ENCODE results near the gene SPAG17.
A peak's percentile ranks its signal among the peaks of the same experiment; 100 is the strongest.

The SPAG17 gene

DNA sequence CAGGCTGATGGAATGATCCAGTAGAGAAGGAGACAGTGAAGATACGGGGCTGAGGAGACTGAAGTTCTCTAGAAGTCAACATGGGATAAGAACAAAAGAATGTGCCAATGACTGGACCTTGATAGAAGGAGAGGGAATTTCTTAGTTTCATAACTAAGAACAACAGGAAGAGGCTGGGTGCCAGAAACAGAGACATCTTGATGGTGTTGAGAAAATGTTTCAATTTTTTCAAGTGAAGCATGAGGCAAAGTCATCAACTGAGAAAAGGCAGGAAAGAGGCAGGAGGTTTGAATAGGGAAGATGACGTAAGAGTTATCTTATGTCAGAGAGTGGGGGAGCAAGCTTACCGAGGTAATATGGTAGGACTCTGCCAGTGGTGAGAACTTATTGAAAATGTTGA is 80.1 kb downstream of the SPAG17 start:
- peaks cover 16% of the 10 kb centered on the region for H3K4me1 ChIP-seq (ENCODE audit: control insufficient read depth, insufficient read depth, low read length, unreplicated experiment)
- H3K27ac ChIP-seq (ENCODE audit: low read depth, low read length): no peak overlapping the region
- H3K4me3 ChIP-seq (ENCODE audit: low read depth, low read length): no peak overlapping the region
- no peak overlapping the region for H2AFZ ChIP-seq (ENCODE audit: low read length, unreplicated experiment)
- no peaks in the 10 kb centered on the region for H3K36me3 ChIP-seq (ENCODE audit: insufficient read depth, low read length)
- no peaks in the 10 kb centered on the region for H3K79me2 ChIP-seq (ENCODE audit: control insufficient read depth, insufficient read depth, low read length, unreplicated experiment)
- no peaks in the 10 kb centered on the region for H3K27me3 ChIP-seq (ENCODE audit: insufficient read depth, low read length)

DNA sequence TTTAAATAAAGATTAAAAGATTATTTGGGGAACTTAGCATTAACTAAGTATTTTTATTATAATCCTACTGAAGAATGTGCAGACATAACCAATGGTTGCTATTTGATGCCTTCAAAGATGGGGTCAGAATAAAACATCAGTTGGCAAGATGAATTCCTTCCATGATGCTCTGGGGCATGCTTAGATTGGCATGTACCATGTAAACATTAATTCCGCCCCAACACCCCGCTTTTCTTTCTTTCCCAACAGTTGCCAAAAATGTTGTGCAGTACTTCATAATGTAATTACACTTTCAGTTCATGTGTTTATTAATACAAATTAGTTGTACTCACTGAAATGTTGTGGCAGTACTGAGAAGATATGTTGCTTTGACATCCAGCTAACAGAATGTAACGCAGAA is 82.6 kb downstream of the SPAG17 start:
- no peak overlapping the region for H2AFZ ChIP-seq (ENCODE audit: low read length, unreplicated experiment)
- H3K27ac ChIP-seq (ENCODE audit: low read depth, low read length): no peak overlapping the region
- H3K36me3 ChIP-seq (ENCODE audit: insufficient read depth, low read length): no peaks in the 10 kb centered on the region
- H3K79me2 ChIP-seq (ENCODE audit: control insufficient read depth, insufficient read depth, low read length, unreplicated experiment): no peaks in the 10 kb centered on the region
- H3K4me3 ChIP-seq (ENCODE audit: low read depth, low read length): no peak overlapping the region
- H3K27me3 ChIP-seq (ENCODE audit: insufficient read depth, low read length): no peaks in the 10 kb centered on the region
- peaks cover 23% of the 10 kb centered on the region for H3K4me1 ChIP-seq (ENCODE audit: control insufficient read depth, insufficient read depth, low read length, unreplicated experiment)

DNA sequence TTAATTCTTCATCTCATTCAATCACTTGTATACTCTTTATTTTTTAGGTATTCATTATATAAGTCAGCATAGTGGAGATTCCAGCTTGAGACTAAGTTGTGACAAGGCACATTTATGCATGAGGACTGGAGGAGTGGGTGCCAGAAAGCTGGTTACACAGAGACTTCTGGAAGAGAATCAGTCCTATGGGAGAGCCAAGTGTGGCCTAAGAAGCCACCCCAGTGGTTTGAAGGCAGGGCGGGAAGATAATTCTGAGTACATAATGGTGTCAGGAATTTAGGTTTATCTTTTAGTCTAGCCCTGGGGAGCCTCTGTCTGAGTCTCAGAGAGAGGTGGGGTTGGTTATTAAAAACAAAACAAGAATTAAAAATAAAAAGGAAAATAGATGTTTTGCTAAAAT is 83.0 kb downstream of the SPAG17 start:
- H3K27ac ChIP-seq (ENCODE audit: low read depth, low read length): peak overlapping the region; percentile 13; the same call in 1 of the 2 replicates
- H2AFZ ChIP-seq (ENCODE audit: low read length, unreplicated experiment): no peak overlapping the region
- no peaks in the 10 kb centered on the region for H3K79me2 ChIP-seq (ENCODE audit: control insufficient read depth, insufficient read depth, low read length, unreplicated experiment)
- no peaks in the 10 kb centered on the region for H3K27me3 ChIP-seq (ENCODE audit: insufficient read depth, low read length)
- H3K36me3 ChIP-seq (ENCODE audit: insufficient read depth, low read length): no peaks in the 10 kb centered on the region
- H3K4me1 ChIP-seq (ENCODE audit: control insufficient read depth, insufficient read depth, low read length, unreplicated experiment): peaks cover 25% of the 10 kb centered on the region
- peak overlapping the region; percentile 55 for H3K4me3 ChIP-seq (ENCODE audit: low read depth, low read length)

DNA sequence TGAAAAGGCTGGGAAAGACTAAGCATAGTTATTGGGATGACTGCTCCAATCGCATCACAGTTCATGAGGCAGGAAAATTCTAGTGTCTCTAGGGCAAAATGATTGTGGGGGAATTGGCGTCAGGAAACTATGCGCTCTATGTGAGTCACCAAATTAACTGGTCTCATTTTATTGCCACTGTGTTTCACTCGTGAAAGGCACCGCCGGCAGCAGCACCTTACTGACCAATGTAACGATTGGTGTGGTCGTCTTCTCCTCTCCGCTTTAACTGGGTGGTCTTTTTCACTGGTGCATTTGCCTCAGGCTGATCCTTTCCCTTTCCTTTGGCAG is 83.5 kb downstream of the SPAG17 start:
- H3K79me2 ChIP-seq (ENCODE audit: control insufficient read depth, insufficient read depth, low read length, unreplicated experiment): no peaks in the 10 kb centered on the region
- no peaks in the 10 kb centered on the region for H3K36me3 ChIP-seq (ENCODE audit: insufficient read depth, low read length)
- H3K27me3 ChIP-seq (ENCODE audit: insufficient read depth, low read length): no peaks in the 10 kb centered on the region
- peak overlapping the region; percentile 55 for H3K4me3 ChIP-seq (ENCODE audit: low read depth, low read length)
- no peak overlapping the region for H2AFZ ChIP-seq (ENCODE audit: low read length, unreplicated experiment)
- H3K27ac ChIP-seq (ENCODE audit: low read depth, low read length): peak overlapping the region; percentile 56
- peaks cover 25% of the 10 kb centered on the region for H3K4me1 ChIP-seq (ENCODE audit: control insufficient read depth, insufficient read depth, low read length, unreplicated experiment)

DNA sequence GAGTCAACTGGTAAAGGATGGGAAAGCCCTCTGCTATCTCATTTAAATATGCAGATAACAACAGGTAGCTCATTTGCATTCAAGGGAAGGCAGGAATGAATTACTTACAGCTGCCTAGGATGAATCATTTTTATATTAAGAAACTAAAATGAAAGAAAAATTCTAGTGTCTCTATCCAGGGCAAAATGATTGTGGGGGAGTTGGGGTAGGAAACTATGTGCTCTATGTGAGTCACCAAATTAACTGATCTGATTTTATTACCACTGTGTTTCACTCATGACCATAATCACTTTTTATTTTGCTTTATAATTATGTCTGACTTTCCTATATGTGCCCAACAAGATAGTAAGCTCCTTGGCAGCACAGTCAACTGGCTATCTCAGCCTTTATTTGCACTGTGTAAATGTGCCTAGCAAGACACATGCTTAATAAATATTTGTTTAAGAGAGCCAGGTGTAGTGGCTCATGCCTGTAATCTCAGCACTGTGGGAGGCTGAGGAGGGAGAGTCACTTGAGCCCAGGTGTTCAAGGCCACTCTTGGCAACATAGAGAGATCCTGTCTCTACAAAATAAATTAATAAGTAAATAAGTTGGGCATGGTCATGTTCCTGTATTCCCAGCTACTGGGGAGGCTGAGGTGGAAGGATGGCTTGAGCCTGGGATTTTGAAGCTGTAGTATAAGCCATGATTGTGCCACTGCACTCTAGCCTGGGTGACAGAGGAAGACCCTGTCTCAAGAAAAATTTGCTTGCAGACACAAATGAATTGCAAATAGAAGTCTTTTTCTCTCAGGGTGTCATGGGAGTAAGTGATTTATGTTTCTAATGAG is 84.1 kb downstream of the SPAG17 start:
- H3K27ac ChIP-seq (ENCODE audit: low read depth, low read length): peak overlapping the region; percentile 56
- no peak overlapping the region for H2AFZ ChIP-seq (ENCODE audit: low read length, unreplicated experiment)
- H3K79me2 ChIP-seq (ENCODE audit: control insufficient read depth, insufficient read depth, low read length, unreplicated experiment): no peaks in the 10 kb centered on the region

DNA sequence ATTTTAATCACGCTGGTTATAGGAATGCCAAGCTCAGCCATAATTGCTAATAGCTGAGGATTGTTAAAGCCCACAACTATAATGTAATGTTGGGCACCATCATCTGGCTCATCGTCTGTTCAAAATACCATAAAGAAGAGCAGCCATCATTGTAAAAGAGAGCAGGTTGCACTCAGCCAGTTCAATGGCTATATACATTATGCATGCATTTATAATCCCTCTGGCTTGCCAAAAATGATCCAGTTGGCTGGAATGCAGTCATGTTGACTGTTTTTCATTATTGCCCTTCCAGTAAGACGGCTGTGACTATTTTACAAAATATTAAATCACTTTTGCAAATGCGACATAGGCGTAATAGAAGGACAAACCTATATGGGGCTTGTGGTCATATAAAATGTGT is 85.3 kb downstream of the SPAG17 start:
- peaks cover 25% of the 10 kb centered on the region for H3K4me1 ChIP-seq (ENCODE audit: control insufficient read depth, insufficient read depth, low read length, unreplicated experiment)
- H3K79me2 ChIP-seq (ENCODE audit: control insufficient read depth, insufficient read depth, low read length, unreplicated experiment): no peaks in the 10 kb centered on the region
- H3K27ac ChIP-seq (ENCODE audit: low read depth, low read length): no peak overlapping the region
- H3K36me3 ChIP-seq (ENCODE audit: insufficient read depth, low read length): no peaks in the 10 kb centered on the region
- H3K27me3 ChIP-seq (ENCODE audit: insufficient read depth, low read length): no peaks in the 10 kb centered on the region
- H3K4me3 ChIP-seq (ENCODE audit: low read depth, low read length): no peak overlapping the region
- H2AFZ ChIP-seq (ENCODE audit: low read length, unreplicated experiment): no peak overlapping the region

More for the DNA sequence above, 84.1 kb downstream of the SPAG17 start:
- Histone ChIP-seq H3K4me1 (ENCODE audit: control insufficient read depth, insufficient read depth, low read length, unreplicated experiment) (peaks cover 25% of the 10 kb centered on the region), H3K4me3 (ENCODE audit: low read depth, low read length) (no peak overlapping the region; the same call in 1 of the 2 replicates), H3K36me3 (ENCODE audit: insufficient read depth, low read length) (no peaks in the 10 kb centered on the region), H3K27me3 (ENCODE audit: insufficient read depth, low read length) (no peaks in the 10 kb centered on the region)

DNA sequence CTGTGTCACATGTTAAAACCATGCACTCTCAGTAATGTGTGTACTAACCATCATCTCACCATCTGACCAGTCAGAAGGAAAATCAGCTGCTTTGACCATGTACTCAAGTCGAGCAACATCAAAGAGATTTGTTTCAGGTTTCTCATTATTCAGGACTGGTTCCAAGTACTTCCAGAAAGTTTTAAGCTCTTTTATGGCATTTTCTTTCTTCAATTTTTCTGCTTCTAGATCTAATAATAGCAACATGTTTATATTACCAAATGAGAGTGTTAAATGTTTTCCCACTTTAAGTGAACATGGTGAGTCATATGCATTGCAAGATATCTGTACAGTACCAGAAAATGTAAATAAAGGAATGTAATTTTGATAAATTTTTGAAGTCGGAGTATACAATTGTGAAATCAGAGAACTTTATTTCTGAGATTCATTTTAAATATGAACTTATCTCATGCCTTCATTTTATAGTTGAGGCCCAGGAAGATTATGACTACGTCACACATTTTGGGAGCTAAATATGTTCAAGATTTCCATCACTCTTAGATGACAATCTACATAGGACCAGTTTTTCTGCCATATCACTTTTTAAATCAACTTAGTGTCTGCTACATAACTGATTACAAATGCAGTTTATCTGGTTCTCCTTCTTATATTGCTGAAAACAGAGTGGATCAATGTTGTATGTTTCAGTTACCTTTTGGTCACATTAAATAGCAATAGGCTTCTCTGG is 87.2 kb downstream of the SPAG17 start:
- Histone ChIP-seq H3K27me3 (ENCODE audit: insufficient read depth, low read length) (no peaks in the 10 kb centered on the region), H3K36me3 (ENCODE audit: insufficient read depth, low read length) (no peaks in the 10 kb centered on the region), H3K4me1 (ENCODE audit: control insufficient read depth, insufficient read depth, low read length, unreplicated experiment) (peaks cover 25% of the 10 kb centered on the region), H3K27ac (ENCODE audit: low read depth, low read length) (no peak overlapping the region), H2AFZ (ENCODE audit: low read length, unreplicated experiment) (no peak overlapping the region), H3K4me3 (ENCODE audit: low read depth, low read length) (no peak overlapping the region), H3K79me2 (ENCODE audit: control insufficient read depth, insufficient read depth, low read length, unreplicated experiment) (no peaks in the 10 kb centered on the region)

DNA sequence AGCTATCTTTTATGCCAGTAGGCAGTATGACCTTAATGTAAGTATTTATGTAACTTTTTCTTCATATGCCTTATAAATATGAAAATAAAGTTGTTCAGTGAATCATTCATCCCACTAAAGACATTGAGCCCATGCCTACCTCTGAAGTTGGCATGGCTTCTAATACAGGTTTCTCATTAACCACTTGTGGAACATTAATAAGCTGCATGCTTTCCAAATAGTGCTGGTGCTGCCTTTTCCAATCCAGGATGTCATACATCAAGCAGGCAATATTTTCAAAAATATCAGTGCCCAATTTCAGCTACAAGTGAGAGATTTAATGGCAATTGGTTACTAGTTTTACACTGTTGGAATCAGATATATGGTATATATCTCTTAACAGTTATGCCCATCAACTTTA is 92.0 kb downstream of the SPAG17 start:
- no peaks in the 10 kb centered on the region for H3K27me3 ChIP-seq (ENCODE audit: insufficient read depth, low read length)
- H3K27ac ChIP-seq (ENCODE audit: low read depth, low read length): no peak overlapping the region
- H3K79me2 ChIP-seq (ENCODE audit: control insufficient read depth, insufficient read depth, low read length, unreplicated experiment): no peaks in the 10 kb centered on the region
- no peak overlapping the region for H2AFZ ChIP-seq (ENCODE audit: low read length, unreplicated experiment)
- no peaks in the 10 kb centered on the region for H3K36me3 ChIP-seq (ENCODE audit: insufficient read depth, low read length)
- H3K4me1 ChIP-seq (ENCODE audit: control insufficient read depth, insufficient read depth, low read length, unreplicated experiment): peaks cover 7% of the 10 kb centered on the region
- H3K4me3 ChIP-seq (ENCODE audit: low read depth, low read length): no peak overlapping the region

DNA sequence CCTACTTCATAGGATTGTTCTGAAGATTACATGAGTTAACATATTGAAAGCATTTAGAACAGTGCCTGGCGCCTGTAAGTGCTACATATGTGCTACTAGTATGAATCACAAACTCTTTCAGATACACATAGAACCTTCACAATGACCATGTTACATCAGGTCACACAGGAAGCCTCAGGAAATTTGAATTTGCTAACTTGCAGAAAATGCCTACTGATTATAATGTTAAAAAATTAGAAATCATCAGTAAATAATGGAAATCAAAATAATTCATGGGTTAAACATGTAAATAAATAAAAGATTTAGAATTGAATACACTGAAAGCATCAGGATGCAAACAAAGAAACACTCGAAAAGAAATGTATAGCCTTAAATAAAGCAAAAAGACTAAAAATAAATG is 94.9 kb downstream of the SPAG17 start:
- no peaks in the 10 kb centered on the region for H3K27me3 ChIP-seq (ENCODE audit: insufficient read depth, low read length)
- no peak overlapping the region for H3K27ac ChIP-seq (ENCODE audit: low read depth, low read length)
- H3K36me3 ChIP-seq (ENCODE audit: insufficient read depth, low read length): no peaks in the 10 kb centered on the region
- H3K4me1 ChIP-seq (ENCODE audit: control insufficient read depth, insufficient read depth, low read length, unreplicated experiment): no peaks in the 10 kb centered on the region
- H3K4me3 ChIP-seq (ENCODE audit: low read depth, low read length): no peak overlapping the region
- no peak overlapping the region for H2AFZ ChIP-seq (ENCODE audit: low read length, unreplicated experiment)
- H3K79me2 ChIP-seq (ENCODE audit: control insufficient read depth, insufficient read depth, low read length, unreplicated experiment): no peaks in the 10 kb centered on the region

DNA sequence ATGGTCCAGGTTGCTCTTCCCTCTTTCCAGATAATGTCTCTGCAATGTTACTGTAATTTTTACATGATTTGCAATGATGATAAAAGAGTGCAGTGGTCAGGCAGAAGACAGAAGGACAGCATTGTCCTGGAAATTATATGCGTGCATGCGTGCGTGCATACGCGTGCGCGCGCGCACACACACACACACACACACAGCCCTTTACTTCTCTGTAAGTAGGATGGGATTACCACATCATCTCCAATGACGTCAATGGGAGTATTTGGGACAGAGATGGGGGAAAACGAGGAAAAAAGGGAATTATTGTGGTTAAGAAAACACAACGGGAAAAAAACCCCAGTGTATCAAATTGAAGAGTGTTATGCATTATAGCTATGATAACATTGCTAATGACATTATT is 99.7 kb downstream of the SPAG17 start:
- no peaks in the 10 kb centered on the region for H3K4me1 ChIP-seq (ENCODE audit: control insufficient read depth, insufficient read depth, low read length, unreplicated experiment)
- no peak overlapping the region for H2AFZ ChIP-seq (ENCODE audit: low read length, unreplicated experiment)
- H3K4me3 ChIP-seq (ENCODE audit: low read depth, low read length): no peak overlapping the region
- H3K27ac ChIP-seq (ENCODE audit: low read depth, low read length): no peak overlapping the region
- H3K79me2 ChIP-seq (ENCODE audit: control insufficient read depth, insufficient read depth, low read length, unreplicated experiment): no peaks in the 10 kb centered on the region
- no peaks in the 10 kb centered on the region for H3K27me3 ChIP-seq (ENCODE audit: insufficient read depth, low read length)
- no peaks in the 10 kb centered on the region for H3K36me3 ChIP-seq (ENCODE audit: insufficient read depth, low read length)

DNA sequence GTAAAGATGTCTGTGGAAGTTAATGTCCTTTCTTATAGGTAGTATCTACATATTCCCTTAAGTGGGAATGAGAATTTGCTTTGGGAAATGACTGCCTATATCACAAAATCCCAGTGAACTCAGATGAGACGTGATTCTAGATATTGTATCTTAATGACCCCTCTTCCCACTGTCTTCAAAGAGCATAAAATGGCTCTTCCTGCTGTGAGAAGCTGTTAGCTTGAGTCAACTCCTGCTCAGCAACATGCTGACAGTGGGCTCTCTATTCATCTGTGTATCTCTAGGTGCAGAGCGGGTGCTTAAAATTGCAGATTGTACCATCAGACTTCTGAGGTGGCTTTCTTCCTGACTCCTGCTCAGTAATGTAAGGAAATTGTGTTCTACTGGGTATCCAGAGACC is 100.6 kb downstream of the SPAG17 start:
- H3K27me3 ChIP-seq (ENCODE audit: insufficient read depth, low read length): no peaks in the 10 kb centered on the region
- H3K79me2 ChIP-seq (ENCODE audit: control insufficient read depth, insufficient read depth, low read length, unreplicated experiment): no peaks in the 10 kb centered on the region
- no peak overlapping the region for H3K4me3 ChIP-seq (ENCODE audit: low read depth, low read length)
- H3K4me1 ChIP-seq (ENCODE audit: control insufficient read depth, insufficient read depth, low read length, unreplicated experiment): no peaks in the 10 kb centered on the region
- H3K27ac ChIP-seq (ENCODE audit: low read depth, low read length): no peak overlapping the region
- no peaks in the 10 kb centered on the region for H3K36me3 ChIP-seq (ENCODE audit: insufficient read depth, low read length)
- no peak overlapping the region for H2AFZ ChIP-seq (ENCODE audit: low read length, unreplicated experiment)
